HCT116 (cell line): ENCODE results near the gene RAC2. TPM values are rescaled to one million over a fixed set of nuclear protein-coding genes. Genes with fewer than 3 reads are reported as not detected.

ENCODE experiments used
- ATAC-seq: fragments of 200-7000 bp; cut with Tn5 transposase; 2 replicates; pipeline ENCODE4 v1.9.1; 2020; ENCODE audit warnings: mild to moderate bottlenecking, moderate library complexity
- BruUV-seq: library from RNA; stranded (reverse); fragments of 400-500 nt; replicated peaks from 2 replicates; lab custom pipeline; 2021; lab: Mats Ljungman, UMichigan
- CTCF ChIA-PET: fragments of 300-600 bp; sonication (Branson Sonifier 250); formaldehyde crosslinking; loops from one replicate; lab custom pipeline; 2021; ENCODE audit warnings: antibody characterized with exemption; lab: Charles Lee
- POLR2A ChIA-PET: fragments of 300-600, 350-600 bp; sonication (Branson Sonifier 250); formaldehyde crosslinking; loops from one replicate; lab custom pipeline; 2021; ENCODE audit warnings: antibody characterized with exemption; lab: Charles Lee
- RAD21 ChIA-PET, 2 experiments: fragments of 300-600 bp; sonication (Branson Sonifier 250); formaldehyde crosslinking; loops; one replicate each; lab custom pipeline; 2023; ENCODE audit warnings: low total read pairs in 2 of 2; ENCODE audit not compliant: uncharacterized antibody in 2 of 2, unreplicated experiment in 2 of 2, low non-redundant PET in 1 of 2; lab: Charles Lee
- DNase-seq: peaks from one replicate; pipeline ENCODE4 v3.0.0-alpha.2; 2010; ENCODE audit warnings: low read depth, low spot score
- H2AFZ ChIP-seq: fragments of 200-600 bp; shearing (Covaris generic), sonication (generic); 2 replicates; pipeline ENCODE4 v1.6.1; 2017; ENCODE audit warnings: low read depth, mixed run types, mixed read lengths, antibody characterized with exemption, low read length; ENCODE audit not compliant: poor library complexity, severe bottlenecking
- H3K27ac ChIP-seq: 2 replicates; pipeline ENCODE4 v1.5.1; 2012; ENCODE audit warnings: low read depth, low read length
- H3K27me3 ChIP-seq: fragments of 200-600 bp; sonication (generic); 2 replicates; pipeline ENCODE4 v1.6.1; 2016; ENCODE audit warnings: mixed run types, low read length, mixed read lengths; ENCODE audit not compliant: insufficient read depth
- H3K36me3 ChIP-seq, 2 experiments: fragments of 200-500 bp in 1 of 2; fragments of 200-600 bp in 1 of 2; sonication (Bioruptor generic) in 1 of 2; sonication (generic) in 1 of 2; 2 replicates each; pipeline versions ENCODE4 v1.5.1 to v1.6.1; 2014 to 2016; ENCODE audit warnings: low read length in 2 of 2, inconsistent platforms in 1 of 2, mixed read lengths in 1 of 2, mixed run types in 1 of 2; ENCODE audit not compliant: insufficient read depth in 2 of 2, control insufficient read depth in 1 of 2
- H3K4me1 ChIP-seq, 2 experiments: fragments of 200-600 bp in 1 of 2; sonication (generic) in 1 of 2; 2 replicates each; pipeline versions ENCODE4 v1.5.1 to v1.6.1; 2012 to 2017; ENCODE audit warnings: low read length in 2 of 2, inconsistent platforms in 1 of 2, mild to moderate bottlenecking in 1 of 2, mixed read lengths in 1 of 2, mixed run types in 1 of 2, moderate library complexity in 1 of 2; ENCODE audit not compliant: insufficient read depth in 2 of 2, control insufficient read depth in 1 of 2
- H3K4me2 ChIP-seq: fragments of 200-600 bp; sonication (generic); 2 replicates; pipeline ENCODE4 v1.6.1; 2017; ENCODE audit warnings: mixed run types, low read length, mixed read lengths
- H3K4me3 ChIP-seq, 2 experiments: fragments of 200-600 bp in 1 of 2; sonication (generic) in 1 of 2; replicated peaks in 1 of 2; 2 replicates each; pipeline ENCODE4 v1.5.1; 2011 to 2016; ENCODE audit warnings: low read length in 2 of 2, control low read depth in 1 of 2, low read depth in 1 of 2, mild to moderate bottlenecking in 1 of 2, mixed read lengths in 1 of 2, mixed run types in 1 of 2
- H3K79me2 ChIP-seq: fragments of 200-600 bp; sonication (generic); 2 replicates; pipeline ENCODE4 v1.6.1; 2017; ENCODE audit warnings: mild to moderate bottlenecking, mixed run types, low read length, moderate library complexity, mixed read lengths; ENCODE audit not compliant: insufficient read depth
- H3K9ac ChIP-seq: fragments of 200-600 bp; sonication (generic); 2 replicates; pipeline ENCODE4 v1.6.1; 2016; ENCODE audit warnings: low read length, mixed read lengths
- H3K9me2 ChIP-seq: fragments of 200-600 bp; sonication (generic), shearing (Covaris generic); 2 replicates; pipeline ENCODE4 v1.6.1; 2017; ENCODE audit warnings: mixed run types, mild to moderate bottlenecking, moderate library complexity; ENCODE audit not compliant: insufficient read depth
- H3K9me3 ChIP-seq, 2 experiments: fragments of 200-500 bp in 1 of 2; fragments of 200-600 bp in 1 of 2; sonication (Bioruptor generic) in 1 of 2; sonication (generic) in 1 of 2; 2 replicates each; pipeline ENCODE4 v1.6.1; 2014 to 2017; ENCODE audit warnings: low read length in 2 of 2, mixed read lengths in 2 of 2, inconsistent platforms in 1 of 2, low read depth in 1 of 2, mild to moderate bottlenecking in 1 of 2, mixed run types in 1 of 2, moderate library complexity in 1 of 2; ENCODE audit not compliant: control insufficient read depth in 1 of 2, insufficient read depth in 1 of 2
- H4K20me1 ChIP-seq: fragments of 200-600 bp; sonication (generic), shearing (Covaris generic); 2 replicates; pipeline ENCODE4 v1.6.1; 2017; ENCODE audit warnings: mixed run types, mild to moderate bottlenecking, moderate library complexity; ENCODE audit not compliant: insufficient read depth
- JUND ChIP-seq: IDR thresholded peaks from 2 replicates; pipeline ENCODE4 v1.6.1; 2012
- POLR2A ChIP-seq: IDR thresholded peaks from 2 replicates; pipeline ENCODE4 v1.7.0; 2011; ENCODE audit warnings: borderline replicate concordance; ENCODE audit not compliant: insufficient read depth, insufficient read length; ENCODE audit errors: extremely low read depth
- POLR2AphosphoS5 ChIP-seq: IDR thresholded peaks from 2 replicates; pipeline ENCODE4 v1.6.1; 2011; ENCODE audit warnings: mild to moderate bottlenecking, low read depth, low read length, moderate library complexity
- SIN3A ChIP-seq: IDR thresholded peaks from 2 replicates; pipeline ENCODE4 v1.6.1; 2012; ENCODE audit warnings: low read depth
- SP1 ChIP-seq: IDR thresholded peaks from 2 replicates; pipeline ENCODE4 v1.6.1; 2012; ENCODE audit warnings: low read depth
- TCF7L2 ChIP-seq: IDR thresholded peaks from 2 replicates; pipeline ENCODE4 v1.7.0; 2011; ENCODE audit warnings: borderline replicate concordance, inconsistent platforms; ENCODE audit not compliant: insufficient read depth, insufficient read length; ENCODE audit errors: extremely low read depth
- ZFX ChIP-seq: fragments of 450-650 bp; IDR thresholded peaks from 2 replicates; pipeline ENCODE4 v1.6.1; 2017
- intact Hi-C: fragments of 100-400 bp; cut with micrococcal nuclease; formaldehyde crosslinking; loops from 2 replicates; pipeline ENCODE4 v1.10.0; 2022
- total RNA-seq: library from RNA; stranded (reverse); gene quantifications from one replicate; pipeline ENCODE4 v1.2.1, GENCODE V29; 2021; ENCODE audit not compliant: unreplicated experiment
- TF ChIP-seq, protein P1 (sequence below), 3 experiments: fragments of 200-600 bp in 1 of 3; sonication (generic) in 1 of 3; IDR thresholded peaks in 2 of 3; conservative IDR thresholded peaks in 1 of 3; 2 replicates each; pipeline ENCODE4 v1.5.1; 2012 to 2017; ENCODE audit warnings: low read depth in 2 of 3, low read length in 2 of 3, antibody characterized with exemption in 1 of 3, borderline replicate concordance in 1 of 3, control low read depth in 1 of 3, mild to moderate bottlenecking in 1 of 3, mixed read lengths in 1 of 3, mixed run types in 1 of 3, moderate library complexity in 1 of 3; ENCODE audit not compliant: insufficient read depth in 1 of 3

RAC2 gene
- total RNA-seq, 1 experiment from 2014 or later: 62.0 TPM

DNA sequence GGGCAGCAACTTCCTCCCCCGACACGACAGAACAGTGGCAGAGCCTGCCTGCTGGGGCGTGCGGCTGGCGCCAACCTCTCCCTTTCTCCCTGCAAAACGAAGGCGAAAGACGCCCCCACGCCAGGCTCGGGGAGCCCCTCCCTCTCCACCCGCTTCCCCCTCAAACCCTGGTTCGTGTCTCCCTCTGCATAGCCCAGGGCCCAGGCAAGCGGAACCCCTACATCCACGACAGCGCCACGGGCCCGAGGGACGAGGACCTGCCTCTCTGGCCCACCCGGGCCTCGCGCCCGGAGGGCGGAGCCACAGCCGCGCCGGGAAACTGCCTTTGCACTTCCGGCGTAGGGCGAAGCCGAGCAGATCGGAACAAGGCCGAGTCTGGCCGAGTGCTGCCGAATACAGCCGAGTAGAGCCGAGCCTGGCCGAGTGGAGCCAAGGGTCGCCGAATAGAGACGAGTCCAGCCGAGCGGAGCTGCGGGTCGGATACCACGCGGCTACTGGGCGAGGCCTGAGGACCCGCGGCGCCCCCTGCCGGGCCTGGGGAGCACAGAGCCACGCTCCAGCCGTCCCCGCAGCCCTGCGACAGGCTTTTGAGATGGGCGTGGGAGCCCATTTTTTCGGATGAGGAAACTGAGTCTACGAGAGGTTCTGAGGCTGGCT lies 44.8 kb downstream of the RAC2 start:
- Histone ChIP-seq H4K20me1 (no peaks in the 10 kb centered on the region), H3K27me3 (no peaks in the 10 kb centered on the region), H3K4me3 (peak overlapping the region; percentile 77 to 82), H3K9me3 (no peaks in the 10 kb centered on the region), H3K9ac (peak overlapping the region; percentile 93), H2AFZ (peak overlapping the region; percentile 86), H3K4me1 (peaks cover 38 to 63% of the 10 kb centered on the region in 2 experiments), H3K4me2 (peak overlapping the region; percentile 94), H3K9me2 (no peaks in the 10 kb centered on the region), H3K79me2 (no peaks in the 10 kb centered on the region), H3K27ac (peak overlapping the region; percentile 94), H3K36me3 (no peaks in the 10 kb centered on the region)
- DNase-seq (peak; percentile 97), ATAC-seq (peak; percentile 88)
- CTCF ChIA-PET: interaction anchor here (0.8 to 3.7 kb wide), 21 partner anchors 9 to 423 kb away, joined by 3 to 22 read pairs (median 4); partner anchors contain the start of gene IFT27
- intact Hi-C loops: loop anchor here (1.0 to 10.0 kb wide), 6 partner anchors 64 to 652 kb away; no protein-coding TSS in a partner anchor
- BruUV-seq: no TSS peak
- POLR2A ChIA-PET: interaction anchor here (0.7 to 4.4 kb wide), 4 partner anchors 10 to 231 kb away, joined by 3 to 29 read pairs (median 4); partner anchors contain the start of gene C1QTNF6
- RAD21 ChIA-PET: interaction anchor here (0.6 to 1.2 kb wide), 4 partner anchors 12 to 60 kb away, joined by 3 to 4 read pairs (median 3); no protein-coding TSS in a partner anchor
- TF ChIP-seq SIN3A (no peak), SP1 (no peak), TCF7L2 (peak; percentile 22), JUND (no peak), POLR2A (peak; percentile 89), POLR2AphosphoS5 (peak; percentile 92), ZFX (peak; percentile 80; the same call in 1 of the 2 replicates)
- TF ChIP-seq, protein P1, sequence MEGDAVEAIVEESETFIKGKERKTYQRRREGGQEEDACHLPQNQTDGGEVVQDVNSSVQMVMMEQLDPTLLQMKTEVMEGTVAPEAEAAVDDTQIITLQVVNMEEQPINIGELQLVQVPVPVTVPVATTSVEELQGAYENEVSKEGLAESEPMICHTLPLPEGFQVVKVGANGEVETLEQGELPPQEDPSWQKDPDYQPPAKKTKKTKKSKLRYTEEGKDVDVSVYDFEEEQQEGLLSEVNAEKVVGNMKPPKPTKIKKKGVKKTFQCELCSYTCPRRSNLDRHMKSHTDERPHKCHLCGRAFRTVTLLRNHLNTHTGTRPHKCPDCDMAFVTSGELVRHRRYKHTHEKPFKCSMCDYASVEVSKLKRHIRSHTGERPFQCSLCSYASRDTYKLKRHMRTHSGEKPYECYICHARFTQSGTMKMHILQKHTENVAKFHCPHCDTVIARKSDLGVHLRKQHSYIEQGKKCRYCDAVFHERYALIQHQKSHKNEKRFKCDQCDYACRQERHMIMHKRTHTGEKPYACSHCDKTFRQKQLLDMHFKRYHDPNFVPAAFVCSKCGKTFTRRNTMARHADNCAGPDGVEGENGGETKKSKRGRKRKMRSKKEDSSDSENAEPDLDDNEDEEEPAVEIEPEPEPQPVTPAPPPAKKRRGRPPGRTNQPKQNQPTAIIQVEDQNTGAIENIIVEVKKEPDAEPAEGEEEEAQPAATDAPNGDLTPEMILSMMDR (IDR thresholded peaks at IDR 0.05 in 2 of 3, conservative IDR thresholded peaks at IDR 0.05 in 1 of 3; ENCODE audit: borderline replicate concordance in 1 of 3, insufficient read depth in 1 of 3, low read depth in 2 of 3, low read length in 2 of 3): peak in 2 of 3 experiments; percentile 76 to 93; a peak in 4 of 6 replicates
